Lower leg skin (tissue), 4 donors: ENCODE results near the gene ASMTL. TPM values are rescaled to one million over a fixed set of nuclear protein-coding genes. Genes with fewer than 3 reads are reported as not detected.

Experiments
- DNase-seq, 2 donors: peaks; one replicate each; pipeline ENCODE4 v3.0.0-alpha.2; 2019; ENCODE audit warnings: low spot score in 2 of 2
- H3K4me3 ChIP-seq: fragments of 200-600 bp; sonication (generic); 2 replicates; pipeline ENCODE4 v1.5.1; 2017; ENCODE audit warnings: mild to moderate bottlenecking, low read depth; ENCODE audit not compliant: poor library complexity, severe bottlenecking
- CTCF ChIP-seq, 3 donors: fragments of 450-650 bp; IDR thresholded peaks; one replicate each; pipeline ENCODE4 v1.5.1; 2016; ENCODE audit warnings: antibody characterized with exemption in 3 of 3, mild to moderate bottlenecking in 3 of 3, moderate library complexity in 2 of 3
- POLR2A ChIP-seq, 2 donors: fragments of 450-650 bp; IDR thresholded peaks; one replicate each; pipeline ENCODE4 v1.6.1; 2016 to 2017; ENCODE audit warnings: antibody characterized with exemption in 2 of 2, mild to moderate bottlenecking in 1 of 2, moderate library complexity in 1 of 2
- WGBS, 2 donors: methylation state at CpG; one replicate each; pipeline ENCODE4 v1.1.5; 2018; 5-methylcytosine and 5-hydroxymethylcytosine counted together
- intact Hi-C: fragments of 100-400 bp; cut with DNase I; formaldehyde crosslinking; loops from one replicate; pipeline ENCODE4 v1.15.0; 2023; ENCODE audit warnings: low total_unique reads
- total RNA-seq, 4 donors: library from RNA; depleted of rRNA; stranded (reverse); fragments of >200 nt; gene quantifications; one replicate each; pipeline ENCODE4 v1.1.0, GENCODE V29; 2016

Gene ASMTL
- total RNA-seq, 4 donors from 2014 or later, result 24.8 to 35.9 (median 30.1) TPM

- DNase-seq, result no peak
- intact Hi-C loops, result no loop called here
- TF ChIP-seq POLR2A (IDR thresholded peaks at IDR 0.05) (no peak), CTCF (IDR thresholded peaks at IDR 0.05) (no peak)
- H3K4me3 ChIP-seq, result no peak overlapping the region
- WGBS, 2 donors, result 75 to 86% methylated on average over 10 of the region's 11 CpGs
Observed at GRCh38 chrX:1354036-1355019, 98.4 kb downstream of the ASMTL start.

Other genes starting within 250 kb of the ASMTL start
- gene CRLF2, start 240.3 kb downstream of the ASMTL start, total RNA-seq, result 1 to 10 TPM in 1 of 4 donors, not detected in 3; 1.1 TPM
- 1 to 10 TPM; 2.4 to 7.5 (median 4.6) TPM for gene CSF2RA, start 184.1 kb downstream of the ASMTL start, total RNA-seq
- gene IL3RA, start 116.1 kb downstream of the ASMTL start, total RNA-seq, result 1 to 10 TPM; 1.7 to 6.2 (median 4.5) TPM
- gene SLC25A6, start 60.8 kb downstream of the ASMTL start, total RNA-seq, result 100 to 1,000 TPM; 187 to 282 (median 260) TPM
- under 1 TPM; 0.08 to 0.81 (median 0.48) TPM for gene P2RY8, start 84.3 kb upstream of the ASMTL start, total RNA-seq
- 10 to 100 TPM; 34.3 to 67.2 (median 37.8) TPM for gene AKAP17A, start 138.7 kb upstream of the ASMTL start, total RNA-seq
- gene ASMT, start 162.2 kb upstream of the ASMTL start, total RNA-seq, result not detected